Measurements from ENCODE around the gene PLXNB2.

- TF ChIP-seq, protein P1, sequence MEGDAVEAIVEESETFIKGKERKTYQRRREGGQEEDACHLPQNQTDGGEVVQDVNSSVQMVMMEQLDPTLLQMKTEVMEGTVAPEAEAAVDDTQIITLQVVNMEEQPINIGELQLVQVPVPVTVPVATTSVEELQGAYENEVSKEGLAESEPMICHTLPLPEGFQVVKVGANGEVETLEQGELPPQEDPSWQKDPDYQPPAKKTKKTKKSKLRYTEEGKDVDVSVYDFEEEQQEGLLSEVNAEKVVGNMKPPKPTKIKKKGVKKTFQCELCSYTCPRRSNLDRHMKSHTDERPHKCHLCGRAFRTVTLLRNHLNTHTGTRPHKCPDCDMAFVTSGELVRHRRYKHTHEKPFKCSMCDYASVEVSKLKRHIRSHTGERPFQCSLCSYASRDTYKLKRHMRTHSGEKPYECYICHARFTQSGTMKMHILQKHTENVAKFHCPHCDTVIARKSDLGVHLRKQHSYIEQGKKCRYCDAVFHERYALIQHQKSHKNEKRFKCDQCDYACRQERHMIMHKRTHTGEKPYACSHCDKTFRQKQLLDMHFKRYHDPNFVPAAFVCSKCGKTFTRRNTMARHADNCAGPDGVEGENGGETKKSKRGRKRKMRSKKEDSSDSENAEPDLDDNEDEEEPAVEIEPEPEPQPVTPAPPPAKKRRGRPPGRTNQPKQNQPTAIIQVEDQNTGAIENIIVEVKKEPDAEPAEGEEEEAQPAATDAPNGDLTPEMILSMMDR (IDR thresholded peaks at IDR 0.05): no peak
- no peak for TF ChIP-seq POLR2A (IDR thresholded peaks at IDR 0.05)
Observed at GRCh38 chr22:50296658-50297490, 10.6 kb downstream of the PLXNB2 start.
